ENCODE results near the gene SLC25A12.

- TF ChIP-seq CTCF (IDR thresholded peaks at IDR 0.05; ENCODE audit: borderline replicate concordance, extremely low read depth, low read length, poor library complexity, severe bottlenecking) (no peak), EZH2 (IDR thresholded peaks at IDR 0.05; ENCODE audit: borderline replicate concordance, low read depth, low read length, severe bottlenecking) (no peak)
Observed at GRCh38 chr2:171807119-171807518, 86.9 kb downstream of the SLC25A12 start.

Data from DND-41 (cell line).